ENCODE results near the gene DENND1A.

DNA sequence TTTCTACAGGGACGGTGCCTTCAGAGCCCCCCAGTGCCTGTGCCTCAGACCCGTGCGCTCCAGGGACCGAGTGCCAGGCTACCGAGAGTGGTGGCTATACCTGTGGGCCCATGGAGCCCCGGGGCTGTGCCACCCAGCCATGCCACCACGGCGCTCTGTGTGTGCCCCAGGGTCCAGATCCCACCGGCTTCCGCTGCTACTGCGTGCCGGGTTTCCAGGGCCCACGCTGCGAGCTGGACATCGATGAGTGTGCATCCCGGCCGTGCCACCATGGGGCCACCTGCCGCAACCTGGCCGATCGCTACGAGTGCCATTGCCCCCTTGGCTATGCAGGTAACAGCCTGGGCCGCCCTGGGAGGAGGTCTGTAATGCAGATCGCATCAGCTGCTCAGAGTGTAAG, 567.1 kb downstream of the DENND1A start:
- TF ChIP-seq, protein P1, sequence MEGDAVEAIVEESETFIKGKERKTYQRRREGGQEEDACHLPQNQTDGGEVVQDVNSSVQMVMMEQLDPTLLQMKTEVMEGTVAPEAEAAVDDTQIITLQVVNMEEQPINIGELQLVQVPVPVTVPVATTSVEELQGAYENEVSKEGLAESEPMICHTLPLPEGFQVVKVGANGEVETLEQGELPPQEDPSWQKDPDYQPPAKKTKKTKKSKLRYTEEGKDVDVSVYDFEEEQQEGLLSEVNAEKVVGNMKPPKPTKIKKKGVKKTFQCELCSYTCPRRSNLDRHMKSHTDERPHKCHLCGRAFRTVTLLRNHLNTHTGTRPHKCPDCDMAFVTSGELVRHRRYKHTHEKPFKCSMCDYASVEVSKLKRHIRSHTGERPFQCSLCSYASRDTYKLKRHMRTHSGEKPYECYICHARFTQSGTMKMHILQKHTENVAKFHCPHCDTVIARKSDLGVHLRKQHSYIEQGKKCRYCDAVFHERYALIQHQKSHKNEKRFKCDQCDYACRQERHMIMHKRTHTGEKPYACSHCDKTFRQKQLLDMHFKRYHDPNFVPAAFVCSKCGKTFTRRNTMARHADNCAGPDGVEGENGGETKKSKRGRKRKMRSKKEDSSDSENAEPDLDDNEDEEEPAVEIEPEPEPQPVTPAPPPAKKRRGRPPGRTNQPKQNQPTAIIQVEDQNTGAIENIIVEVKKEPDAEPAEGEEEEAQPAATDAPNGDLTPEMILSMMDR (IDR thresholded peaks at IDR 0.05), result no peak
- no peak for TF ChIP-seq POLR2A (IDR thresholded peaks at IDR 0.05)
